ENCODE results near the gene PHF14.

DNA sequence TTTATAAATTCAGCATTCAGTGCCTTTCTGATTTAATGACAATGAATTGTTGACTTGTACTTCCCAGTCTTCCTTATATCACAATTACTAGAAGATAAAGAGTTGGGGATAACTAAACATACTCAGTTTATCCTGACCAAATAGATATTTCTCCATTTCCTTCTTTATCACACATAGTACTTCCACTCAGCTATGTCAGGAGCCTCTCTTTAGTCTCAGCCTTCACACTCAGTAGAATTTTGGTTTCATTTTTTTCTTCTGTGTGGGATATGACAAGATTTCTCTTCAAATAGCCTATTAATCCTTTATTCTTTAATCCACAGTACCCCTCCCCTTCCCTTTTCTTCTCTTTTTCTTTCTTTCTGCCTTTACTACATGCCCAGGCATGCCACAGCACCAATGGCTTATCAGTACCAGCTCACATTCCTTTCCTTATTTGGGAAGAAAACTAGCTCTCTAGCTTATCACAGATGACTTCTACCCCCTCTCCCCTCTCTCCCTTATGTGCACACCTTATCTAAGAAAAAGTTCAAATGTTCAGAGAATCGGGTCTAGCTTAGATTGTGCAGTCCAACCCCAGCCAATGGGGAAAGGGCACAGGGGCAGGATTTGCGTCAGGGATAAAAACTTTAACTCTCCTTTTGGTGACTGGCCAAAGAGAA, 109.0 kb downstream of the PHF14 start:
- TF ChIP-seq, protein P1, sequence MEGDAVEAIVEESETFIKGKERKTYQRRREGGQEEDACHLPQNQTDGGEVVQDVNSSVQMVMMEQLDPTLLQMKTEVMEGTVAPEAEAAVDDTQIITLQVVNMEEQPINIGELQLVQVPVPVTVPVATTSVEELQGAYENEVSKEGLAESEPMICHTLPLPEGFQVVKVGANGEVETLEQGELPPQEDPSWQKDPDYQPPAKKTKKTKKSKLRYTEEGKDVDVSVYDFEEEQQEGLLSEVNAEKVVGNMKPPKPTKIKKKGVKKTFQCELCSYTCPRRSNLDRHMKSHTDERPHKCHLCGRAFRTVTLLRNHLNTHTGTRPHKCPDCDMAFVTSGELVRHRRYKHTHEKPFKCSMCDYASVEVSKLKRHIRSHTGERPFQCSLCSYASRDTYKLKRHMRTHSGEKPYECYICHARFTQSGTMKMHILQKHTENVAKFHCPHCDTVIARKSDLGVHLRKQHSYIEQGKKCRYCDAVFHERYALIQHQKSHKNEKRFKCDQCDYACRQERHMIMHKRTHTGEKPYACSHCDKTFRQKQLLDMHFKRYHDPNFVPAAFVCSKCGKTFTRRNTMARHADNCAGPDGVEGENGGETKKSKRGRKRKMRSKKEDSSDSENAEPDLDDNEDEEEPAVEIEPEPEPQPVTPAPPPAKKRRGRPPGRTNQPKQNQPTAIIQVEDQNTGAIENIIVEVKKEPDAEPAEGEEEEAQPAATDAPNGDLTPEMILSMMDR (IDR thresholded peaks at IDR 0.05), result no peak
- no peak for TF ChIP-seq EP300 (IDR thresholded peaks at IDR 0.05)
- no peak for TF ChIP-seq POLR2A (IDR thresholded peaks at IDR 0.05)
